Brain microvascular endothelial cell (primary cell): ENCODE measurements around the gene OPHN1.

Source experiments
- DNase-seq: peaks from one replicate; pipeline ENCODE4 v3.0.0-alpha.2; 2020
- H3K27ac ChIP-seq: fragments of 250-450 bp; sonication (Bioruptor Pico); 2 replicates; pipeline ENCODE4 v1.5.1; 2020; ENCODE audit warnings: mild to moderate bottlenecking, moderate library complexity
- H3K27me3 ChIP-seq: fragments of 250-450 bp; sonication (Bioruptor Pico); replicated peaks from 2 replicates; pipeline ENCODE4 v1.5.1; 2020; ENCODE audit warnings: mild to moderate bottlenecking
- H3K36me3 ChIP-seq: fragments of 250-450 bp; sonication (Bioruptor Pico); replicated peaks from 2 replicates; pipeline ENCODE4 v1.5.1; 2020; ENCODE audit warnings: mild to moderate bottlenecking
- H3K4me3 ChIP-seq: 2 replicates; pipeline ENCODE4 v1.5.1; 2011; ENCODE audit warnings: low read depth, mild to moderate bottlenecking, control low read depth, low read length, moderate library complexity
- in situ Hi-C: cut with HindIII; loops from 2 replicates; pipeline ENCODE4 v1.10.0; 2017; ENCODE audit warnings: low sequenced_read_pairs, low pct_ligation_motif_present
- TF ChIP-seq, protein P1 (sequence below): IDR thresholded peaks from 2 replicates; pipeline ENCODE4 v1.5.1; 2011; ENCODE audit warnings: low read depth, mild to moderate bottlenecking, moderate library complexity, low read length, control low read depth, inconsistent platforms; ENCODE audit errors: missing control alignments

Gene OPHN1

GRCh38 chrX:68443155-68443868 is 10.0 kb upstream of the OPHN1 start:
- TF ChIP-seq, protein P1, sequence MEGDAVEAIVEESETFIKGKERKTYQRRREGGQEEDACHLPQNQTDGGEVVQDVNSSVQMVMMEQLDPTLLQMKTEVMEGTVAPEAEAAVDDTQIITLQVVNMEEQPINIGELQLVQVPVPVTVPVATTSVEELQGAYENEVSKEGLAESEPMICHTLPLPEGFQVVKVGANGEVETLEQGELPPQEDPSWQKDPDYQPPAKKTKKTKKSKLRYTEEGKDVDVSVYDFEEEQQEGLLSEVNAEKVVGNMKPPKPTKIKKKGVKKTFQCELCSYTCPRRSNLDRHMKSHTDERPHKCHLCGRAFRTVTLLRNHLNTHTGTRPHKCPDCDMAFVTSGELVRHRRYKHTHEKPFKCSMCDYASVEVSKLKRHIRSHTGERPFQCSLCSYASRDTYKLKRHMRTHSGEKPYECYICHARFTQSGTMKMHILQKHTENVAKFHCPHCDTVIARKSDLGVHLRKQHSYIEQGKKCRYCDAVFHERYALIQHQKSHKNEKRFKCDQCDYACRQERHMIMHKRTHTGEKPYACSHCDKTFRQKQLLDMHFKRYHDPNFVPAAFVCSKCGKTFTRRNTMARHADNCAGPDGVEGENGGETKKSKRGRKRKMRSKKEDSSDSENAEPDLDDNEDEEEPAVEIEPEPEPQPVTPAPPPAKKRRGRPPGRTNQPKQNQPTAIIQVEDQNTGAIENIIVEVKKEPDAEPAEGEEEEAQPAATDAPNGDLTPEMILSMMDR, result no peak
- Histone ChIP-seq H3K27ac (no peak overlapping the region), H3K27me3 (no peaks in the 10 kb centered on the region), H3K4me3 (no peak overlapping the region), H3K36me3 (no peaks in the 10 kb centered on the region)
- DNase-seq, result peak; percentile 64
- in situ Hi-C loops, result no loop called here

DNA sequence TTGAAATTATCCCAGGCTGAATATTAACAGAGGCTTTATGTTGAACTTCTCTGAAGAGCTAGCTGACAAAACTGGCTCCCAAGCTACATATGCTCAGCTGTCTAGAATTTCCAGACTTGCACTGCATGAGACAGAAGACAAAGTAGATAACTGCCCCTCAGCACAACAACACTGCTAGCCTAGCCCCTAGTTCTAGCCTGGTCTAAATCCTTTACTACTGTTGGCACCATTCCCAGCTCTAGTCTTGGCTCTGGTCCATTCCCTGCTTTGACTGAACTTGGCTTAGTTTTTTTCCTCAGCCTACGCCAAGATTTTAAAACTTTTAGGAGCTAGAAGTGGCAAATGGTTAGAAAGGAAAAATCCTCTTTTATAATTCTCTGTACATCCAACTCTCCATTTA is 7.6 kb upstream of the OPHN1 start:
- no peak overlapping the region for H3K4me3 ChIP-seq
- peak; percentile 73 for DNase-seq
- no peaks in the 10 kb centered on the region for H3K27me3 ChIP-seq
- TF ChIP-seq, protein P1, result no peak
- H3K36me3 ChIP-seq, result no peaks in the 10 kb centered on the region
- H3K27ac ChIP-seq, result no peak overlapping the region
- in situ Hi-C loops, result no loop called here

DNA sequence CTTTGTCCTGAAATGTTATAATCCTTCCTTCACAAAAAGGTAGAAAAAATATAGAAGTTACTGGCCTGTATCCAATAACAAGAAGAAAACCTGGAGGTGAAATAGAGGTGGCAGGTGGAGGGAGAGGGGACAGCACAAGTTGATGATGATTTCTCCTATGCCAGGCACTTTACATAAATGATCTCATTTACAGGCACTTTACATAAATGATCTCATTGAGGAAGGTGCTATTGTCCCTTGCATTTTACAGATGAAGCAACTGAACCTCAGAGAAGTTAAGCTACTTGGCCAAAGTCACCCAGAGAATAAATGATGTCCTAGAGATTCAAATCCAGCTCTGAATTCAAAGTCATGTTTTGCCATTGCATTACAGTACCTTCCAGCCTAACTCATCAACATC is 7.1 kb upstream of the OPHN1 start:
- Histone ChIP-seq H3K4me3 (no peak overlapping the region), H3K27me3 (no peaks in the 10 kb centered on the region), H3K27ac (no peak overlapping the region), H3K36me3 (no peaks in the 10 kb centered on the region)
- in situ Hi-C loops, result no loop called here
- TF ChIP-seq, protein P1, result no peak
- DNase-seq, result no peak

DNA sequence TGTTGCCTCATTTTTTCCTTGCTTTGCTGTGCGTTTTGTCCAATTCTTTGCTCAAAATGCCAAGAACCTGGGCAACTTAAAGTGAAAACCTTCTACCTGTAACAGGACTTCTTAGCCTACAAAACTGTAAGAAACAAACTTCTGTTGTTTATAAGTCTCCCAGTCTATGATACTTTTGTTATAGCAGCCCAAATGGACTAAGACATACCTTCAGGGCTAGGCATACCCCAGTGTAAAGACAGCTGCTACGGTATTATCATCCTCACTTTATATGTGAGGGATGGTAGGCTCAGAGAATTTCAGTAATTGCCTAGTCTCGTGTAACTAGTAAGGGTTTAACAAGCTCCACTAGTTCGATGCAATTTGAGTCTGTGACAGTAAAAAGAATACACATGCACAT is 6.0 kb upstream of the OPHN1 start:
- no peak overlapping the region for H3K4me3 ChIP-seq
- H3K27ac ChIP-seq, result no peak overlapping the region
- H3K36me3 ChIP-seq, result no peaks in the 10 kb centered on the region
- H3K27me3 ChIP-seq, result no peaks in the 10 kb centered on the region
- no peak for DNase-seq
- TF ChIP-seq, protein P1, result no peak
- in situ Hi-C loops, result no loop called here

DNA sequence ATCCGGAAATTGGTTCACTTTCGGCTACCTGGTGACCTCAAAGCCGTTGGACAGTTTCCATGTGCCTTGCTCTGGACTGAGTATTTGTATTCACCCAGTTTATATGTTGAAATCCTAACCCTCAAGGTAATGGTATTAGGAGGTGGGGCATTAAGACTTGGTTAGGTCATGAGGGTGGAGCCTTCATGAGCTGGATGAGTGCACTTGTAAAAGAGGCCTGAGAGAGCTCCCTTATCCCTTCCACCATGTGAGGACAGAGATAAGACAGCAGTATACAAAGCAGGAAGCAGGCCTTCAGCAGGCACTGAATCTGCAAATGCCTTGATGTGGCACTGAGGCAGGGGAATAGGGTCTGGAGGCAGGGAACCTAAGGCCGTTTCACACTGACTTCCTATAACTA is 5.3 kb upstream of the OPHN1 start:
- no peak overlapping the region for H3K27ac ChIP-seq

More for the DNA sequence above, 5.3 kb upstream of the OPHN1 start:
- H3K4me3 ChIP-seq, result no peak overlapping the region
- TF ChIP-seq, protein P1, result no peak
- H3K36me3 ChIP-seq, result no peaks in the 10 kb centered on the region
- H3K27me3 ChIP-seq, result no peaks in the 10 kb centered on the region
- in situ Hi-C loops, result no loop called here
- DNase-seq, result no peak
